CD1c-positive myeloid dendritic cell (primary cell): ENCODE data around the gene GOLGA6C.
"Not testable (repeated sequence)": the region's sequence is repeated elsewhere in the genome, so short reads cannot be mapped to it uniquely, and the experiment has no call there.

Source experiments
- DNase-seq: peaks from one replicate; pipeline ENCODE4 v3.0.0-alpha.2; 2016; ENCODE audit errors: extremely low spot score

GOLGA6C gene, protein sequence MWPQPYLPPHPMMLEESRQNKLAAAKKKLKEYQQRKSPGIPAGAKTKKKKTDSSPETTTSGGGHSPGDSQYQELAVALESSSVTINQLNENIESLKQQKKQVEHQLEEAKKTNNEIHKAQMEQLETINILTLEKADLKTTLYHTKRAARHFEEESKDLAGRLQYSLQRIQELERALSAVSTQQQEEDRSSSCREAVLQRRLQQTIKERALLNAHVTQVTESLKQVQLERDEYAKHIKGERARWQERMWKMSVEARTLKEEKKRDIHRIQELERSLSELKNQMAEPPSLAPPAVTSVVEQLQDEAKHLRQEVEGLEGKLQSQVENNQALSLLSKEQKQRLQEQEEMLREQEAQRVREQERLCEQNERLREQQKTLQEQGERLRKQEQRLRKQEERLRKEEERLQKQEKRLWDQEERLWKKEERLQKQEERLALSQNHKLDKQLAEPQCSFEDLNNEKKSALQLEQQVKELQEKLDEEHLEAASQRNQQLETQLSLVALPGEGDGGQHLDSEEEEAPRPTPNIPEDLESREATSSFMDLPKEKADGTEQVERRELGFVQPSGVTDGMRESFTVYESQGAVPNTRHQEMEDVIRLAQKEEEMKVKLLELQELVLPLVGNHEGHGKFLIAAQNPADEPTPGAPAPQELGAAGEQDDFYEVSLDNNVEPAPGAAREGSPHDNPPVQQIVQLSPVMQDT

GRCh38 chr15:75258034-75258433 is at the start of gene GOLGA6C:
Gene GOLGA6C (plus strand): TSS chr15:75258334. CDS start chr15:75258599, 265 bp downstream.
- DNase-seq = not testable (repeated sequence)

DNA sequence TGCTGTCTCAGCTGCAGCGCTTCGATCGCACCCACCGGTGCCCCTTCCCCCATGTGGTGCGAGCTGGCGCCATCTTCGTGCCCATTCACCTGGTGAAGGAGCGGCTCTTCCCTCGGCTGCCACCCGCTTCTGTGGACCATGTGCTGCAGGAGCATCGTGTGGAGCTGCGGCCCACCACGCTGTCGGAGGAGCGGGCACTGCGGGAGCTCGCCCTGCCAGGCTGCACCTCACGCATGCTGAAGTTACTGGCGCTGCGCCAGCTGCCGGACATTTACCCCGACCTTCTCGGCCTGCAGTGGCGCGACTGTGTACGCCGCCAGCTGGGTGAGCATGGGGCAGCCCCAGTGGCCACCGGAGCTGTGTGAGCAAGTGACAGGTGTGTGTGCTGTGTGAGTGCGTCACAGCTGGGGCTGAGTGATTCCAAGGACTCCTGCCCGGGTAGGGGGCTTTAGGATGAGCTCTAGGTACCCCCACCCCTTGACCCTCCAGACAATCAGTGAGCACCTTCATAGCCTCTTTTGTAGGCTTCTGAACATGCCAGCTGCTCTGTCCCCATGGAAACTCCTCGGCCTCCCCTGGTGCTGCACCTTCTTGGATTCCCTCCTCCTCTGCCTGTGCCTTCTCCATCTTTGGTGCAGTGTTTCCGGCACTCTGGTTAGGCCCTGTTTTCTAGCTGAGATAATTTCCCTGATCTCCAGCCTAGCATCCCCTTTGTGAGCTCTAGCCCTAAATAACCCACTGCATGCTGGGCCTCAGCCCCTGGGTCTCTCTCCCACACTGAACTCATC is 49.4 kb upstream of the GOLGA6C start:
- DNase-seq = no peak

DNA sequence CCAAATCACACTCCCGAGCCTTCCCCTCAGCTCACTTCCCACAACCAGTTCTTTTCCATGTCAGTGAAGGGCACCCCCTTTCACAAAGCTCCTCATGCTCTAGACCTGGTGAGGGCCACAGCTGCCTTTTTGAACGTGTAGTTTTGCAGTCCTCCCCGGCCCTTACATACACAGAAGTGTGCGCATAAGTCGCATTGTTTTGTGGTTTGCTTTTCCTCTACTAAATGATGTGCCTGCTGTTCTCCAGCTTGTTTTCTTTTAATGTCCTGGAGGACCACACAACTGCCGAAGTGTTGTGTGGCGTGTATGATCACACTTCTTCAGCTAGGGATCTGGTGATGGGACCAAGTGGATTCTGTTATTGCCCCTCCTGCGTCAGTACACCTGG is 48.9 kb upstream of the GOLGA6C start:
- DNase-seq = no peak

GRCh38 chr15:75210811-75211230 is 47.3 kb upstream of the GOLGA6C start:
- DNase-seq = no peak

- DNase-seq = no peak
These were observed 46.5 kb upstream of the GOLGA6C start for GRCh38 chr15:75211436-75212199.

- DNase-seq = no peak
These were observed 45.8 kb upstream of the GOLGA6C start for GRCh38 chr15:75212200-75212858.

GRCh38 chr15:75213212-75213767 is 44.8 kb upstream of the GOLGA6C start:
- DNase-seq = no peak

- DNase-seq = no peak
These were observed 44.3 kb upstream of the GOLGA6C start for GRCh38 chr15:75213768-75214221.

DNA sequence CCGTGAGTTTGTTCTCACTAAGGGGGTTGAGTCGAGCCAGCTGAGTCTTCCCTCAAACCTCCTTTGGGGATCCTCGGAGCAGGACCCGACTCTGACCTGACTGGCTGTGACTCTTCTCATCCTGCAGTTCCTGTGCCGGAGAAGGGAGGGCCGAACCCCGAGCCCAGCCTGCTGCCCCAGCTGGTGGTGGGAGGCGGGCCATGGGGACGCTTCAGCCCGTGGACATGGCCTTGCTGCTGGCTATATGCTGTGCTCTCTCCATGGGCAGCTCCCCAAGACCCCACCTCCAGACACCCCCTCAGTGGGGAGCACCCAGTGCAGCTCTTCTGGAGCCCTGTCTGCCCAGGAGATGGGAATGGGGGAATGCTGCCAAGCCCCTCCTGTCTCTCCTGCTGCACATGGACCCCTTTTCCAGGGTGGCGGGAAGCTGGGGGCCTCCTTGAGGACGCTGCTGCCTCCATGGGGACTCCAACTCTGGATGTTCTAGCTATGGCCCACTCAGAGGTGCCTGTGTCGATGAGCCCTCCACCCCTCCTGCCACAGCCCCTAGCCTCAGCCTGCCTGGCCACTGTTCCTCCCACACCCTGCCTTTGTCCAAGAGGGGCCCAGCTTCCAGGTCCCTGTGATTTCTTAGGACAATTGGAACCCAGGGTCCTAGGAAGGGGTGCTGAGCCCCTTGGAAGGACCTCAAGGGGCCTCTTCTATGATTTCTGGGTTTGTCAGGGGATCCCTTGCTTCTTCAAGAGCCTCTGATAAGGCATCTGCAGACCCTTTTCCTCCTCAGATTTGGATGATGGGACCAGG is 43.6 kb upstream of the GOLGA6C start:
- DNase-seq = no peak

GRCh38 chr15:75215107-75216004 is 42.8 kb upstream of the GOLGA6C start:
- DNase-seq = no peak

- DNase-seq = no peak
These were observed 41.1 kb upstream of the GOLGA6C start for GRCh38 chr15:75217012-75217411.

- DNase-seq = not testable (repeated sequence)
These were observed 40.6 kb upstream of the GOLGA6C start for GRCh38 chr15:75217574-75217973.

GRCh38 chr15:75219507-75219929 is 38.6 kb upstream of the GOLGA6C start:
- DNase-seq = peak; percentile 16

DNA sequence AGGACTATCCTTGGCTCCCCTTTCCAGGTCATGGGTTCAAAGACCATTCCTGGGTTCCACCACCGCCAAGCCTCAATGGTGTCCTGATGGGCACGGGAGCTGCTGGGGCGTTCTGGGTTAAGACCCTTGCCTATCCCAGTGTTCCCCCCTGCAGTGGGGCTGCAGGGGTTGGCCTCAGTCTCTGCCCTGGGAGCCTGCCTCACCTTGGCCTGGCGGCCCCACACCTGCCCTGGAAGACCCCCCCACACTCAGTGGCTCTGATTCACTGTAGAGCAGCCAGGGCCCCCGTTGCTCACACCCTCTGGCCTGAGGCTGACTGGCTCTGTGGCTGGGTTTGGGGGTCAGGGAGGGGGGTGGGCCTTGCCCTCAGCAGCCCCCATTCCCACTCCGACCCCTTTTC is 34.4 kb upstream of the GOLGA6C start:
- DNase-seq = no peak

DNA sequence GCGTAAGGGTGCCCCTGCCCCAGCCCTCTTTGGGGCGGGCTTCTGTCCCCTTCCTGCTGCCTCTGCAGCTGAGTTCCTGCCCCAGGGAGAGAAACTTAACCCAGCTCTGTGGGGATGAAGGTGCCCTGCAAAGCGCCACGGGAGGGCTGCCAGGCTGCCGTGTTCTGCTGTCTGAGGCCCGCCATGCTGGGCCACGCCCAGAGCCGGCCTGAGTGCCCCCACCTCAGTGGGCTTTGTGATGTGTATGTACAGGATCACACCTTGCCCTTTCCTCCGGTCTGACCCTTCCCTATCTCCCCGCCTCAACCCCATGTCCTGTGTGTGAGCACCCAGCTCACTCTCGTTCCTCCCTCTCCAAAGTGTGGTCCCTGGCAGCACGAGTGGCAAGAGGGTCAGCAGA is 33.9 kb upstream of the GOLGA6C start:
- no peak for DNase-seq

GRCh38 chr15:75225102-75225836 is 32.9 kb upstream of the GOLGA6C start:
- not testable (repeated sequence) for DNase-seq

- DNase-seq = no peak
These were observed 32.0 kb upstream of the GOLGA6C start for GRCh38 chr15:75225951-75226732.
